HG03342 (cell line): ENCODE measurements around the gene BICDL1.
A peak's percentile ranks its signal among the peaks of the same experiment; 100 is the strongest.

Experiments
- ATAC-seq: cut with Tn5 transposase; IDR thresholded peaks from one replicate; pipeline ENCODE4 v1.9.1; 2021; ENCODE audit warnings: mild to moderate bottlenecking, moderate library complexity; ENCODE audit not compliant: unreplicated experiment

BICDL1 gene

DNA sequence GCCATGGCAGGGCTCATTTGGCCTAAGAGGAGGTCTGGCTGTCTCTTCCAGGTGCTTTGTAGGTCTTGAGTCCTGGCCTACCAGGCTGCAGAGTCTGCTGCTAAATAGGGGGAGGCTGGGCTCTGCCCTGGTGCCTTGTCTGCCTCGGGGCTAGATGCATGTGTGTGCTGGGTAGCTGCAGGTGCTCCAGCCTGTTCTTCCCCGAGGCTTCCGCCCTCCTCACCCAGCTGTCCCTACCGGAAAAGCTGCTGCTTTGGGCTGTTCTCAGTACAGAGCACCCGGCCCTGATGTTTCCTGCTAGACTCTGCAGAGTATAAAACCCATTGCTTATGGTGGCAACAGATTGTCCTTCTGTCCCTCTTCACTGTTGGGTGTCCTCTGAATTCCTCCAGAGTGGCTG lies 89.8 kb downstream of the BICDL1 start:
- no peak for ATAC-seq

DNA sequence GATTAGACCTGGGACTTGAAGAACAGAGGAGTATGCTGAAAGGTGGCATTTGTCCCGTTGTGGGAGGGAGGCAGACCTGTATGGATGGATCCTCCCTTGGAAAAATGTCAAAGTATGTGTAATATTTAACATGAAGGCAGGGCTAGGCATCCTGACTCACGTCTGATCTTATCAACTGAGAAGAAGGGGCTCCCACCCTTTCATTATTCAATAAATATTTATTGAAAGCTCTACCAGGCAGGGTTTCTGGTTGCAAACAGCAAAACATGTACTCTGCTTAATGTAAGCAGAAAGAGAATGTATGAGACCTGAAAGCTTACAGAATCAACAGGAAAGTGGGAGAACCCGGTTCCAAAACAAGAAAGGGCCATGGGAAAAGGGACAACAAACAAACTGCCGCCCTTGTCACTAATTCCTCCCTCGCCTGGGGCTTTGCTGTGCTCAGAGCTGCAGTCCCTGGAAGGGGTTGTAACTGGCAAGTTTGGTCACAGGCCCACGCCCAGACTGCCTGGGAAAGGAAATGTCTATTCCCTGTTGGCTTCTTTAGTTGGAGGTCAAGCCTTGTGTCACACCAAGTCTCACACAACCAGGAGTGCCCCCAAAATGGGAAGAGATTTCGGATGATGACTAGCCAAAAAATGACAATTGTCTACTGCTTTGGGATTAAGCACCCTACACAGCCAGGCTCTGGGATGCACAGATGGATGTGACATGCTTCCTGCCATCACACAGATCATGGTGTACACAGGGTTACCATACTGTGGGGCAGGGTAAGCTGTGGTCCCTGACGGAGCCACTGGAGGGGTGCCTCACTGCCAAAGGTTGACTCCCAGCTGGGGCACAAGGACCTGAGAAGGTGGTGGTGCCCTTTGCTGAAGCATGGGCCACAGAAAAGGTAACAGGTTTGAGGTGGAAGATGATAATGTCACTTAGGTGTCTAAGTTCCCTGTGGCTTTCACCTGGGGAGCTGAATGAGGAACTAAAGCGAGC lies 90.7 kb downstream of the BICDL1 start:
- no peak for ATAC-seq

DNA sequence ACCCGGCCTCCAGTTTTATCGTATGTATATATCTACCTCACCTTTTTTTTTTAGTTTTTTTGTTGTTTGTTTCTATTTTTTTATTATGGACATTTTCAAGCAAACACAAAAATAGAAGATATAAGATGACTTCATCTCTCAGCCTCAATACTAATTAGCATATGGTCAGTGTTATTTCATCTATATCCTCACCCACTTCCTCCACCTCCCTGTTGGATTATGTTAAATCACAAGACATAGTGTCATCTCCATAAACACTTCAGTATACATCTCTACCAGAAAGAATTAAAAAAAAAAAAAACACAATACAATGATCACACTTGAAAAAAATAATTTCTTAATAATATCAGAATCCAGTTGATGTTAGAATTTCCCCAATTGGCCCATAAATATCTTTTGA lies 92.6 kb downstream of the BICDL1 start:
- no peak for ATAC-seq

DNA sequence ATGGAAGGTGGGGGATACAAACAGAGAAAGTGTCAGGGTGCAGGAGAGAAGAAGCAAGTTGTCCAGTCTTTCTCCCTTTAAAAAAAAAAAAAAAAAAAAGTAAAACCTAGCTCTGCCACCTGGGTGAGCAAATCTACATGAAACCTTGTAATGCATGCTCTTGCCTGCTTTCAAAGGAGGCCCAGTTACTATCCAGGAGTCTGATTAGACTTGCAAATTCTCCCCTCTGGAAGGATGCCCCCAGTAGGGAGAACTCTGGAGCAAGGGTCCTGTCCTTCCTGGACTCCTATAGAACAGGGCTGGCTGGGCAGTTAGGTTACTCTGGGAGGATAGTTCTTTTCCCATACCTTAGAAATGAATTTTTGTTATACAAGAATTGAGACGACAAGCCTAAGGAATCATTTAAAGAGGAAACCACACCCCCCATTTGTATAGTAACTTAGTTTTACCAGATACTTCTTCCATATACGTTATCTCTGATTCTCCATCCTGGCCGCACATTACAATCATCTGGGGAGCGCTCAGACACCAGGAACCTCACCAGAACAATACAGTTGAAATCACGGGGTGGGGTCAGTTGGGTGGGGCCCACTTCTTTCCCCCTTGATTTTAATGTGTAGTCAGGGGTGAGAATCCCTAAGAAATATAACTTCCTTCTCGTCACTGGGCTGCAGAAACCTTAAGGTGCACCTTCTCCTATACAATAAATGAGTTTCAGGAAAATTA lies 97.0 kb downstream of the BICDL1 start:
- no peak for ATAC-seq

GRCh38 chr12:120086801-120087621 lies 98.0 kb downstream of the BICDL1 start:
- ATAC-seq, result peak; percentile 97

GRCh38 chr12:120089105-120089504 lies 100.1 kb downstream of the BICDL1 start:
- ATAC-seq, result no peak

DNA sequence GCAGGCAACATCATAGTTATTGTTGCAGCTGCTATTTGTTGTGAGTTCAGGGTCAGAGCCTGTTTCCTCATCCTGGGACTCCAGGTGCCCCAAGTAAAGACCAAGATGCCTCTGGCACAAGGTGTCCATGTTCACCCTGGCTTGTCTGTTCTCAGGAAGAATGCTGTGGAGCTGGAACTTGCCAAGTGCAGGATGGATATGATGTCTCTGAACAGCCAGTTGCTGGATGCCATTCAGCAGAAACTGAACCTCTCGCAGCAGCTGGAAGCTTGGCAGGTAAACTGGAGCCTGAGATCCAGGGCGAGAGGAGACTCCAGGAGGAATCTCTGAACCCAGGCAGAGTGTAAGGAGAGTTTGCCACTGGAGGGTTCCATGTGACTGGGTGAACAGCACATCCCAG lies 100.8 kb downstream of the BICDL1 start:
- no peak for ATAC-seq

DNA sequence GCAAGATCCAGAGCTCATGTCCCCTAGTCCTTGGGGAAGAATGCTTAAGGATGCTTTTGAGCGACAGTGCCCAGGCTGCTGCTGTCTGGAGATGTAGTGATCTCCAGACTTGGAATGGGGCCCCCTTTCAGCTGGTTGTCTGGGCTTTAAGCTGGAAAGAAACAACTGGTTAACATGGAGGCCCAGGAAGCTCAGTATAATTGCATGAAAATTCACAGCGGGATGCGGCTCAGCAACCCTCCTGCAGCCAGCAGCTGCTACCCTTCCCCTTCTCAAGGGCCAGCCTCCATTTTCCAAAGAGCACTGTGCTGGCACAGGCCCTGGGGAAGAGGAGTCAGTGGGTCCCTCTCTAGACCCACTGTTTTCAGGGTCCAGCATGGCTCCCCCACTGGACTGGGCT lies 101.2 kb downstream of the BICDL1 start:
- no peak for ATAC-seq

DNA sequence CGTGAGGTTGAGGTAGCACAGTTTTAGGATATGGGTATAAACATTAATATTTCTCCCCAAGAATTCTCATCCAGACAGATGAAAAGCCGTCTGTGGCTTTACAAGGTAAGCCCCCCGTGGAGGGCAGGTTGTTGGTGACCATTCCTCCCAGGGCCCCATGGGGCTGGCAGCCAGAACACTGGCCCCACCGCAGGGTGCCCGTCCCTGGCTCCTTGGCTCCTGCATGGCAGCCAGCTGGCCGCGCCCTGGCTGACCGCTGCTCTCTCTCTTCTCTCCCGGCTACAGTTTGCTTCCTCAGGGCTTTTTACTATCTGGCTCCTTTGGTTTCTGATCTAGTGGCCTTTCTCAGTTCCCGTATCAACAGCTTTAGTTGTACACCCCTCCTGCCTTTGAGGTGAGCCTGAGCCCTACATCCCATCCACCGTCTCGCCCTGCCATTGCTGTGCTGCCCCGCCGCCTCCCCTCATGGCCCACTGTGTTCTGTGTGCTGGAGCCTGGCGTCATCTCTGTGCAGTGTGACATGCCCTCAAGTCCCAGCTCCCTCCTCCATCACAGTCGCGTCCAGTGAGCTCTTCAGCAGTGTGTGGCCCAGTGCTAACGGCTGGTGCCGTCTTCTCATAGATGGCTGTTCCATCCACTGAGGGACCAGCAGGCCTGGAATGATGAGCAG lies 101.7 kb downstream of the BICDL1 start:
- no peak for ATAC-seq

- no peak for ATAC-seq
Measured at GRCh38 chr12:120091371-120092090, 102.5 kb downstream of the BICDL1 start.

- ATAC-seq, result no peak
Measured at GRCh38 chr12:120092551-120093335, 103.7 kb downstream of the BICDL1 start.

GRCh38 chr12:120093336-120093591 lies 104.2 kb downstream of the BICDL1 start:
- no peak for ATAC-seq

DNA sequence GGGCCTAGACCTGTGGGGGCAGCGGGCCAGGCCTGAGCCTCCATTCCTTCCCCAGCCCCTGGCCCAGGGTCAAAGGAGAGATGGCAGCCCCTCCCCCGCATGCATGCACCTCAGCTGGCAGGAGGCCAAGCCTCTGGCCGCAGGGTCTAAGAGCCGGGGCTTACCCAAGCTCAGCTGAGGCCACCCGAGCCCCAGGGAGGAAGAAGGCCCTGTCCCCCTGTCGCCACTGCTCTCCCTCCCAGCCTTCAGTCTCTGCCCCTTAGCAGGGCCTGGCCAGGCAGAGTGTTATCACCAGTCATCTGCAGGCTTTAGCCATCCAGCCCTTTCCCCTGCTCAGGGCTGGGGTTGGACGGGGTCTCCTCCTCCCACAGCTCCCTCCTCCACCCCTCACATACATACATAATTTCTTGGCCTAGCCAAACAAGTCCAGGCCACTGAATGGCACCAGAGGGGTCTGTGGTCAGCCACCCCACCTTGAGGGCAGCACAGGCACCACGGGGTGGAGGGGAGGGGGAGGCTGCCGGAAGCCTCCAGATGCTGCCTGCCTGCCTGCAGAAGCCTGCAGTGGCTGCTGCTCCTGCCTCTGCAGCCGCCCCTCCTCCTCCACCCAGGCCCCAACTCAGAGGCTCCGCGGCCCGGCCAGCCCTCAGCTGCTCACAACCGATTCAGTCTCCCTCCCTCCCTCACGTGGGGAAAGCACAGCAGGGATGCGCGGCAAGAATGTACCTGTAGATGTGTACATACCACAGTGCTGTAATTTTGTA lies 104.7 kb downstream of the BICDL1 start:
- no peak for ATAC-seq

- ATAC-seq, result no peak
Measured at GRCh38 chr12:120094485-120094884, 105.4 kb downstream of the BICDL1 start.

DNA sequence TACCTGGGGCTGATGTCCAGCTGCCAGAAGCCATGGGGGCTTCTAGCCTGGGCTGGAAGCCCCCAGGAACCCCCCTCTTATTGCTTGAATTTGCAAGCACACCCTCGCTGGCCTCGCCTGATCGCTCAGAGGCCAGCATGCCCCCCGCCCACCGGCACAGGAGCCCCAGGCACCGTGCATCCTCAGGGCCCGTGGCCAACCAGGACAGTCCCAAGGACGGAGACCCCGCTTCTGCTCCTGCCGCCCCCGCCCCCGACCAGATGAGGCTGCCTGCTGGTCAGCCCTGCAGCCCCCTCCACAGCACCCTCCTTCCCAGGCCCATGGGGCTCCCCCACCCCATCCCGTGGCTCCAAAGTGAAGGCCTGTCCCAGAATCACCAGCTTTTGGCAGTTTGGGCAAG lies 106.3 kb downstream of the BICDL1 start:
- no peak for ATAC-seq

DNA sequence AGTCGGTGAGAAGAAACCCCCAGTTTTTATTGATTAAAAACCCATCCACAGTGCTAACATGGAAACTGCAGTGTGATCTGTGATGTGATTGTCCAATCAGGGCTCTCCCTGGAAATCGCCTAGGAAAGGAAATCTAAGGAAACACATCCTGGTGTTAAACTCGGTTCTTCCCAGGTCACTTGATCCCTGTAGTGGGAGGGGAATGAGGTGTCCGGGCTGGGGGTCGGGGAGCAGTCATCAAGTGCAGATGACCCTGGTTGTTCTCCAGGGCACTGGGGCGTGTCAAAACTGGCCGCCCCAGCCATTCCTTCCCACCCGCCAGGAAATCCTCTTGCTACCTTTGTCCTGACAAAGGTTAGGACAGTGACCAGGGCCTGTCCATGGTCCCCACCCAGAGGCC lies 106.7 kb downstream of the BICDL1 start:
- no peak for ATAC-seq

DNA sequence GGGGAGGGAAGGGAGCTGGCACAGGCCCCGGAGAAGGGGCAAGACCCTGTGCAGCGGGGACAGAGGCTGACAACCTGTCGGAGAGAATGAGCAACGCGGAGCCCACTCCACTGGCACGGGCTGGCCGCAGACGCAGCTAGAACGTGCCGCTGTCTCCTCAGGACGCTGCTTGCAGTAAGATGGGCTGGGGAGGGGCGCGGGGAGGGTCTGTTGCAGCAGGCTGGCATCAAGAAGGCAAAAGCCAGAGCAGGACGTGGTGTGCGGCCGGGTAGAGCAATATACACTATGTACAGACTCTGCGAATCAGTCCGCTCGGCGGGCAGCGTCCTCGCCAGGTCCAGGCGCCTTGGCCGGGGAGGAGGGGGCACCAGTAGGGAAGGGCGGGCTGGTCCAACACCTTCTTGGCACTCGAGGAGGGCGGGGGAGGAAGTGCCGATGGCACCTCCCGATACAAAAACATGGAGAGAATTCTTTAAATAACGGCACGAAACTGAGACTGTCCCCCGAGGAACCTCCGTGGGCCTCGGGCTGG lies 107.7 kb downstream of the BICDL1 start:
- ATAC-seq, result no peak

DNA sequence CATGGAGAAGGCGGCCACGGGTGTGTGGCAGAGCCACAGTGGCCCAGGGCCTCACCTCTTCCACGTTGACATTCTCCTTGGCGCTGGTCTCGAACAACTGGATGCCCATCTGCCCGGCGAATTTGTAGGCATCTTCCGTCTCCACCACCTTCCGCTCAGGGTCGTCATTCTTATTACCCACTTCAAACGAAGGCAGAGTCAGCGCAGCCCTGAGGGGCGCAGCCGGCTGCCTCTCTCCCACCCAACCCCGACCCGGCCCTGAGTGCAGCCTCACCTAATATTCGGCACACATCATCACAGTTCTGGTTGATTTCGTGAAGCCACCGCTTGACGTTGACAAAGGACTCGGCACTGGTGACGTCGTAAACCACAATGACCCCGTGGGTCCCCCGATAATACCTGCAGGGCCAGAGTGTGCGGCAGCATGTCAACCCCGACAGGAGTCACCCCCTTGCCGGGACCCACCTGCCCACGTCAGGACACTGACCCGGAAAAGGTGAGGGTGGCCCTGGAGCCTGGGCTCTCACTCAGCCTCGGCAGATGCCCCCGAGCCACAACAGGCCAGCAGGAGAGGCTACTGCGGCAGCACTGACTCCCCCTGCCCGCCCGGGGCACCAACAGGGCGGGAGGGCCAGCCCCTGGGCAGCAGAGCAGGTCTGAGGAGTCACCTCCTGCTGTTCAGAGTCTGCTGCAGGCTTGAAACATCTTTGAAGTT lies 109.9 kb downstream of the BICDL1 start:
- ATAC-seq, result no peak
